B cell (primary cell): ENCODE data around the gene SPA17. TPM values are rescaled to one million over a fixed set of nuclear protein-coding genes. Genes with fewer than 3 reads are reported as not detected.

Experiments used
- ATAC-seq: fragments of 200-7000 bp; cut with Tn5 transposase; one replicate; pipeline ENCODE4 v1.10.0; 2021; ENCODE audit warnings: low read depth, mild to moderate bottlenecking, moderate number of reproducible peaks, moderate library complexity
- CTCF ChIA-PET: fragments of 350-600 bp; sonication (Branson Sonifier 250); formaldehyde crosslinking; loops from one replicate; lab custom pipeline; 2021; ENCODE audit warnings: antibody characterized with exemption, inconsistent platforms; lab: Charles Lee
- POLR2A ChIA-PET: fragments of 350-600 bp; sonication (Branson Sonifier 250); formaldehyde crosslinking; loops from one replicate; lab custom pipeline; 2021; ENCODE audit warnings: antibody characterized with exemption; lab: Charles Lee
- DNase-seq: peaks from one replicate; pipeline ENCODE4 v3.0.0; 2013
- H2AFZ ChIP-seq: 2 replicates; pipeline ENCODE4 v1.6.1; 2012; ENCODE audit warnings: mild to moderate bottlenecking, low read depth, low read length; ENCODE audit not compliant: insufficient read depth, poor library complexity, severe bottlenecking
- H3K27ac ChIP-seq, 2 donors: 1 replicate in 1 of 2; 2 replicates in 1 of 2; pipeline ENCODE4 v1.5.1; 2012 to 2013; ENCODE audit warnings: low read length in 2 of 2, mild to moderate bottlenecking in 2 of 2, moderate library complexity in 1 of 2
- H3K27me3 ChIP-seq, 4 experiments: fragments of 200-600 bp in 1 of 4; sonication (generic) in 1 of 4; replicated peaks in 1 of 4; 1 replicate in 2 of 4; 2 replicates in 2 of 4; pipeline versions ENCODE4 v1.6.1 to v1.7.0; 2013 to 2016; ENCODE audit warnings: low read length in 3 of 4, mild to moderate bottlenecking in 2 of 4, mixed read lengths in 1 of 4, moderate library complexity in 1 of 4; ENCODE audit not compliant: insufficient read depth in 4 of 4, control insufficient read depth in 3 of 4; ENCODE audit errors: control extremely low read depth in 1 of 4
- H3K36me3 ChIP-seq, 2 experiments: replicated peaks in 1 of 2; 1 replicate in 1 of 2; 2 replicates in 1 of 2; pipeline versions ENCODE4 v1.6.1 to v1.7.1; 2013; ENCODE audit warnings: low read length in 1 of 2; ENCODE audit not compliant: insufficient read depth in 2 of 2, control insufficient read depth in 1 of 2; ENCODE audit errors: control extremely low read depth in 1 of 2, extremely low read depth in 1 of 2
- H3K4me1 ChIP-seq, 2 donors: fragments of 200-600 bp in 1 of 2; sonication (generic) in 1 of 2; 1 replicate in 1 of 2; 2 replicates in 1 of 2; pipeline versions ENCODE4 v1.5.1 to v1.6.1; 2013 to 2017; ENCODE audit warnings: low read length in 2 of 2; ENCODE audit not compliant: control insufficient read depth in 2 of 2, insufficient read depth in 2 of 2
- H3K4me2 ChIP-seq: replicated peaks from 2 replicates; pipeline ENCODE3; 2012; ENCODE audit warnings: mild to moderate bottlenecking, low read depth, low read length; ENCODE audit not compliant: poor library complexity, severe bottlenecking
- H3K4me3 ChIP-seq, 5 experiments: fragments of 200-600 bp in 1 of 5; sonication (generic) in 1 of 5; 1 replicate in 3 of 5; 2 replicates in 2 of 5; pipeline versions ENCODE4 v1.5.1 to v1.7.0; 2011 to 2016; ENCODE audit warnings: low read length in 4 of 5, mild to moderate bottlenecking in 4 of 5, low read depth in 2 of 5, control low read depth in 1 of 5, moderate library complexity in 1 of 5; ENCODE audit not compliant: insufficient read depth in 1 of 5; ENCODE audit errors: control extremely low read depth in 1 of 5, extremely low read depth in 1 of 5
- H3K79me2 ChIP-seq: fragments of 200-600 bp; sonication (generic); one replicate; pipeline ENCODE4 v1.6.0; 2016; ENCODE audit warnings: low read length; ENCODE audit not compliant: control insufficient read depth, insufficient read depth
- H3K9ac ChIP-seq: fragments of 200-600 bp; sonication (generic); 2 replicates; pipeline ENCODE4 v1.6.1; 2017; ENCODE audit warnings: mild to moderate bottlenecking, low read length, moderate library complexity
- H3K9me3 ChIP-seq, 3 donors: one replicate each; pipeline versions ENCODE4 v1.6.1 to v1.7.1; 2013; ENCODE audit warnings: low read length in 2 of 3; ENCODE audit not compliant: control insufficient read depth in 2 of 3, insufficient read depth in 1 of 3; ENCODE audit errors: control extremely low read depth in 1 of 3
- H4K20me1 ChIP-seq: 2 replicates; pipeline ENCODE4 v1.6.0; 2012; ENCODE audit warnings: mild to moderate bottlenecking, low read length; ENCODE audit not compliant: insufficient read depth, control insufficient read depth, poor library complexity, severe bottlenecking
- H3K27ac Mint-ChIP-seq: one replicate; pipeline ENCODE4 v1.8.0; 2021; ENCODE audit warnings: mixed read lengths
- H3K27me3 Mint-ChIP-seq: one replicate; pipeline ENCODE4 v1.8.0; 2021; ENCODE audit warnings: mixed read lengths
- H3K4me1 Mint-ChIP-seq: one replicate; pipeline ENCODE4 v1.8.0; 2021; ENCODE audit warnings: mixed read lengths
- H3K4me3 Mint-ChIP-seq: one replicate; pipeline ENCODE4 v1.8.0; 2021; ENCODE audit warnings: mixed read lengths
- H3K9me3 Mint-ChIP-seq: one replicate; pipeline ENCODE4 v1.8.0; 2022; ENCODE audit warnings: mixed read lengths; ENCODE audit not compliant: insufficient read depth
- EZH2 ChIP-seq: IDR thresholded peaks from 2 replicates; pipeline ENCODE4 v1.6.1; 2012; ENCODE audit warnings: borderline replicate concordance, low read depth, mild to moderate bottlenecking, moderate library complexity, low read length; ENCODE audit not compliant: insufficient read depth, poor library complexity, severe bottlenecking
- WGBS: methylation state at CpG from one replicate; pipeline ENCODE4 v1.1.5; 2013; ENCODE audit warnings: missing lambda C conversion rate; ENCODE audit not compliant: insufficient coverage; 5-methylcytosine and 5-hydroxymethylcytosine counted together
- intact Hi-C: fragments of 100-400 bp; cut with micrococcal nuclease; formaldehyde crosslinking; loops from one replicate; pipeline ENCODE4 v1.10.0; 2022
- polyA plus RNA-seq: library from polyadenylated mRNA; depleted of rRNA; stranded (reverse); fragments of >200 nt; gene quantifications from 2 replicates; pipeline ENCODE4 v1.2.3, GENCODE V29; 2012
- total RNA-seq, 2 donors: library from RNA; stranded (reverse); fragments of 120-200 nt in 1 of 2; gene quantifications; 1 replicate in 1 of 2; 2 replicates in 1 of 2; pipeline versions ENCODE4 v1.2.3 to v1.2.4, GENCODE V29; 2013 to 2022
- TF ChIP-seq, protein P1 (sequence below): fragments of 200-600 bp; IDR thresholded peaks from one replicate; pipeline ENCODE4 v1.8.0; 2022; ENCODE audit warnings: antibody characterized with exemption, mild to moderate bottlenecking

The SPA17 gene
- total and polyA plus RNA-seq, 2 donors (not counting 1 experiment from before 2014, with no cell fraction given) = 0.21 to 0.76 TPM

- intact Hi-C loops = no loop called here
- peaks cover 0 to 13% (median 9%) of the 10 kb centered on the region in 3 donors for H3K9me3 ChIP-seq
- H4K20me1 ChIP-seq = no peaks in the 10 kb centered on the region
- ChIA-PET CTCF (interaction anchor here (1.2 kb wide), 1 partner anchor 38 kb away, joined by 3 read pairs; no protein-coding TSS in a partner anchor), POLR2A (no interaction called here)
- no peak overlapping the region for H2AFZ ChIP-seq
- Mint-ChIP-seq H3K4me3 (no peak overlapping the region), H3K4me1 (no peaks in the 10 kb centered on the region), H3K27ac (no peak overlapping the region), H3K27me3 (peaks cover 12% of the 10 kb centered on the region), H3K9me3 (peaks cover 4% of the 10 kb centered on the region)
- no peak overlapping the region for H3K4me3 ChIP-seq
- no peak overlapping the region for H3K27ac ChIP-seq
- no peak for DNase-seq
- H3K27me3 ChIP-seq = peaks cover 0 to 3% (median 0%) of the 10 kb centered on the region in 4 experiments
- no peak overlapping the region for H3K9ac ChIP-seq
- no peak overlapping the region for H3K4me2 ChIP-seq
- H3K79me2 ChIP-seq = no peaks in the 10 kb centered on the region
- H3K36me3 ChIP-seq = no peaks in the 10 kb centered on the region
- TF ChIP-seq, protein P1, sequence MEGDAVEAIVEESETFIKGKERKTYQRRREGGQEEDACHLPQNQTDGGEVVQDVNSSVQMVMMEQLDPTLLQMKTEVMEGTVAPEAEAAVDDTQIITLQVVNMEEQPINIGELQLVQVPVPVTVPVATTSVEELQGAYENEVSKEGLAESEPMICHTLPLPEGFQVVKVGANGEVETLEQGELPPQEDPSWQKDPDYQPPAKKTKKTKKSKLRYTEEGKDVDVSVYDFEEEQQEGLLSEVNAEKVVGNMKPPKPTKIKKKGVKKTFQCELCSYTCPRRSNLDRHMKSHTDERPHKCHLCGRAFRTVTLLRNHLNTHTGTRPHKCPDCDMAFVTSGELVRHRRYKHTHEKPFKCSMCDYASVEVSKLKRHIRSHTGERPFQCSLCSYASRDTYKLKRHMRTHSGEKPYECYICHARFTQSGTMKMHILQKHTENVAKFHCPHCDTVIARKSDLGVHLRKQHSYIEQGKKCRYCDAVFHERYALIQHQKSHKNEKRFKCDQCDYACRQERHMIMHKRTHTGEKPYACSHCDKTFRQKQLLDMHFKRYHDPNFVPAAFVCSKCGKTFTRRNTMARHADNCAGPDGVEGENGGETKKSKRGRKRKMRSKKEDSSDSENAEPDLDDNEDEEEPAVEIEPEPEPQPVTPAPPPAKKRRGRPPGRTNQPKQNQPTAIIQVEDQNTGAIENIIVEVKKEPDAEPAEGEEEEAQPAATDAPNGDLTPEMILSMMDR = no peak
- no peak for TF ChIP-seq EZH2
- WGBS = 93% methylated on average over 3 of the region's 4 CpGs
- no peaks in the 10 kb centered on the region for H3K4me1 ChIP-seq
- no peak for ATAC-seq
These were observed 34.1 kb downstream of the SPA17 start for GRCh38 chr11:124707829-124708228.

DNA sequence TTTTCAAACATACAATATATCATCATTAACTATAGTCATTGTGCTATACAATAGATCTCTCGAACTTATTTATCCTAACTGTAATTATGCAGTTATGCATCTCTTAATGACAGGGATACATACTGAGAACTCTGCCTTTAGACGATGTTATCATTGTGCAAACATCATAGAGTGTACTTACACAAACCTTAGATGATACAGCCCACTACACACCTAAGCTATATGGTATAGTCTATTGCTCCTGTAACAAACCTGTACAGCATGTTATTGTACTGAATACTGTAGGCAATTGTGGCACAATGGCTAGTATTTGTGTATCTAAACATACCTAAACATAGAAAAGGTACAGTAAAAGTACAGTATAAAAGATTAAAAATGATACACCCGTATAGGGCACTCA is 38.7 kb downstream of the SPA17 start:
- POLR2A ChIA-PET = no interaction called here
- TF ChIP-seq EZH2 = no peak
- TF ChIP-seq, protein P1 = no peak
- Mint-ChIP-seq H3K9me3 (peaks cover 4% of the 10 kb centered on the region), H3K27me3 (peaks cover 36% of the 10 kb centered on the region), H3K4me1 (peaks cover 1% of the 10 kb centered on the region), H3K4me3 (no peak overlapping the region), H3K27ac (no peak overlapping the region)
- H3K27me3 ChIP-seq = peaks cover 0 to 21% (median 16%) of the 10 kb centered on the region in 4 experiments
- H3K27ac ChIP-seq = no peak overlapping the region
- no peaks in the 10 kb centered on the region for H4K20me1 ChIP-seq
- DNase-seq (no peak), ATAC-seq (no peak)
- H2AFZ ChIP-seq = no peak overlapping the region
- H3K4me3 ChIP-seq = no peak overlapping the region
- CTCF ChIA-PET = no interaction called here
- H3K79me2 ChIP-seq = no peaks in the 10 kb centered on the region
- no CpG with 5 or more reads among the region's 3 CpGs for WGBS
- H3K9ac ChIP-seq = no peak overlapping the region
- H3K4me2 ChIP-seq = no peak overlapping the region
- peaks cover under 1 to 5% of the 10 kb centered on the region in 2 donors for H3K4me1 ChIP-seq
- H3K36me3 ChIP-seq = no peaks in the 10 kb centered on the region
- H3K9me3 ChIP-seq = peaks cover 0 to 11% (median 9%) of the 10 kb centered on the region in 3 donors
- intact Hi-C loops = no loop called here
